ENCODE data around the gene BCL2.
A peak's percentile ranks its signal among the peaks of the same experiment; 100 is the strongest.

The BCL2 gene

DNA sequence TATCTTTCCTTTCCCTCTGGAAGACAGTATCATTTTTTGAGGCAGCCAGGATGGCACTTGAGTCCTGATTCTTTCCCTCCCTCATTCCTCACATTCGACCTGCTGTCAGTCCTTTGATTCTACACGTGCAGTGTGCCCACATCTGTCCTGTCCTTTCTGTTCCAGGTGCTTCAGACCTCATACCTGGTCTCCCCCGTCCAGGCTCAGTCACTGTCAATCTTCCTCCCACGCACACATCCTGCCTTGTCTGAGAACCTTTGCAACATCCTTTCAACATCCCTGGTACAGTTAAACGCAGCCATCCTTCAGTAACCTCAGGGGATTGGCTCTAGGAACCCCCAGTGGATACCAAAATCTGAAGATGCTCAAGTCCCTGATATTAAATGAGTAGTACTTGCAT is 10.1 kb downstream of the BCL2 start:
- no peak for DNase-seq (ENCODE audit: low spot score)

GRCh38 chr18:63307551-63308200 is 11.9 kb downstream of the BCL2 start:
- DNase-seq (ENCODE audit: low spot score): no peak

DNA sequence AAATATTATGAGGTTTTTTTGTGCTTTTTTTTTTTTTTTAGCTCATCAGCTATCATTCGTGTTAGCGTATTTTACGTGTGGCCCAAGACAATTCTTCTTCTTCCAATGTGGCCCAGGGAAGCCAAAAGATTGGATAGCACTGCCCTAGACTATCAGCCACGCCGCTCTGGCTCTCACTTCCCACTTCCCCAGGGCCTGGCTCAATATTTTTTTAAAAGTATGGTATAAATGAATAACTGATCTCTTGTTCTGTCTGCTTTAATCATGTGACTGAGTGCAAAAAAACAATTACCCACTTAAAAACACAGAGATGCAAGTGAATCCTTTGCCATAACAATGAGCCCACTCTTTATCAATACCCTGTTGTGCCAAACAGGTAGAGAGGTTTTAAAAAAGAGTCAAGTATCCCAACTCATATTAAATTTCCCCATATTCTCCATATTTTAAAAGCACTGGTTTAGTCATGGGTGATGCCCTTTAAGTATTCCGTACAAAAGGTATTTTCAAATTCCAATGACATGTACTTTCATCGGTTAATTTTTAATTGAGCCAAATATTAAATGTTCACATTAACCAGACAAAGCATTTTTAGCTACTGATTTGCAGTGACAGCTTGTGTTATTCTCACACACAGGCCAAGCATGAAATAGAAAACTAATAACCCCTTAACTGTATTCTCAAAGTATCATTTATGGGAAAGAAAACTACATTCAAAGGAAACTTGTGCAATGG is 12.6 kb downstream of the BCL2 start:
- no peak for DNase-seq (ENCODE audit: low spot score)

GRCh38 chr18:63306249-63306648 is 13.3 kb downstream of the BCL2 start:
- no peak for DNase-seq (ENCODE audit: low spot score)

DNA sequence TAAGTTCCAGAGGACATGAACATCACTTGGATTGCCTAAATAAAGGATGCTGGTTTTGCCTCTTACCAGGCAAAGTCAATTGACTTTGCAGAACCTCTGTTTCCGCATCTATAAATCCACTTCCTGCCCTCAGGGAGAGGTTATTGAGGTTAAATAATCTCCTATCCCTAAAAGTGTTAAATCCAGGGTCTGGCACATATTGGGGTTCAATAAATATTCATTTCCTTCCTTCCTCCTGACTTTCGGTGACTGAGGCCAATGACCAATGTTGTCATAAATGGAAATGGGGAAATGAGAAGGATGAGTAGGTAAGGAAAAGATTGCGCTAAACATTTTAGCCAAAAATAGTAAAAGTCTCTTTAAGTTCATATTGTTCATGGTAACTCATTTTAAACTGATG is 16.0 kb downstream of the BCL2 start:
- no peak for DNase-seq (ENCODE audit: low spot score)

GRCh38 chr18:63302636-63303405 is 16.7 kb downstream of the BCL2 start:
- DNase-seq (ENCODE audit: low spot score): no peak

DNA sequence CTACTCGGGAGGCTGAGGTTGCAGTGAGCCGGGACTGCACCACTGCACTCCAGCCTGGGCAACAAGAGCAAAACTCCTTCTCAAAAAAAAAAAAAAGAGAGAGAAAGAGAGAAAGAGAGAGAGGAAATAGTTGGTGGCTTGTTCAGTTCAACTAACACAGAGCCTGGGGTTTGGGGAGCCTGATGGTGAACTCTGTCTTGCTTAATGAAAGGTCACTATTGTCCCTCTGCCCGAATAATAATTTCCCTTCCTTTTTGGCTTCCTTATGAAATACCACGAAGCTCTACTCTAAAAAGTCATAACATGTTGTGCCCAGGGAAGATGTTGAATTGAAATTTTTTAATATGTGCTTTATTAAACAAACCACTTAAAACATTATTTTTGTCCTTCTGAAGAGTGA is 17.3 kb downstream of the BCL2 start:
- no peak for DNase-seq (ENCODE audit: low spot score)

DNA sequence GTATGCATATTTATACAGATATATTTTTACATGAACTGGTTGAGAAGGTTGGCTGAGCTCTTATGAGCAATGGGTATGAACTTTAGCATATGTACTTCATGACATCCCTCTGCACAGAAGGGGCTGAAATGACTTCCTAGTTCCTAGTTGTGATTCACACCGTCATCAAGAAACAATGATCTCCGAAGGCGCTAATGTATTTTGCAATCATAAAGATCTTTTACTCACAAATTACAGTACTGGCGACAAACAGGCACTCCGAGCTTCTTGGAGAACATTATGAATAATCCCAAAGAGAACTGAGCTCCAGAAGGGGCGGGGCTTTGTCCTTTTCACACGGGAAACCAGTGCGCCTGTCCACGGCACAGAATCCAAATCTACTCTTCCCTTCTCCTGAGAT is 18.1 kb downstream of the BCL2 start:
- DNase-seq (ENCODE audit: low spot score): no peak

DNA sequence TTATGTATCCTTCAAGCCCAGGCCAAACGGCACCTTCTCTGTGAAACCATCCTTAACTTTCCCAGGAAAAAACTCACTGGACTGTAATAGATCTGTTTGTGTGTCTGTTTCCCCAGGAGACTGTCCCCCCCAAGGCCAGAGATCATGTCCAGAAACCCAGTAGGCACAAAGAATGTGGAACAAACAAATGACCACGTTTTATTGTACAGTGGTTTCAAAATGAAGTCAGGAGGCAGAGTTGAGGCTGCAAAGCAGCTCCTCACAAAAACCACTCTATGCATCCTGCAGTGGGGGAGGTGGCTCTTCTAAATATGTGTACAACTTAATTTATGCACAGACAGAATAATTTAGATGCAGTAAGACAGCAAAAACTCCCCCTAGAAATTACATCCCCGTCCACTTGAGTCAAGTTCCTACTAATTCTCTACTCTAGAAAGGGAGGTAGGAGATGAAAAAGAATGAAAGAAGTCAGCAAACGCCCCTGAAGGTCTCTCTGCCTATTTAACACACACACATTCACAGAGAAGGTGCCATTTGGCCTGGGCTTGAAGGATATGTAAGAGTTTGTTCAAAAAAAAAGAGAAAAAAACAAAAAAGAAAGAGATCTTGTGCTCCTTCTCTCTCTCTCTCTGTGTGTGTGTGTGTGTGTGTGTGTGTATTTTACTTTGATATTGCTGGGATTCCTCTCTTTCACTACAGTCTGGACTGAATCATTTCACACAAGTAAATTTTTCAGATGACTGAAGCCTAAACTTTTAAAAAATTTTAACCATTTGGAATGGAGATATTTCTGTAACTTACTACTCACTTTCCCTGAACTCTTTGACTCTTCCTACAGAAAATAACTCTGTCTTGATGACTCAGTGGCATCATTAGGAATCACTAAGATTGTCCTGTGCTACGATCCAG is 19.5 kb downstream of the BCL2 start:
- DNase-seq (ENCODE audit: low spot score): no peak

DNA sequence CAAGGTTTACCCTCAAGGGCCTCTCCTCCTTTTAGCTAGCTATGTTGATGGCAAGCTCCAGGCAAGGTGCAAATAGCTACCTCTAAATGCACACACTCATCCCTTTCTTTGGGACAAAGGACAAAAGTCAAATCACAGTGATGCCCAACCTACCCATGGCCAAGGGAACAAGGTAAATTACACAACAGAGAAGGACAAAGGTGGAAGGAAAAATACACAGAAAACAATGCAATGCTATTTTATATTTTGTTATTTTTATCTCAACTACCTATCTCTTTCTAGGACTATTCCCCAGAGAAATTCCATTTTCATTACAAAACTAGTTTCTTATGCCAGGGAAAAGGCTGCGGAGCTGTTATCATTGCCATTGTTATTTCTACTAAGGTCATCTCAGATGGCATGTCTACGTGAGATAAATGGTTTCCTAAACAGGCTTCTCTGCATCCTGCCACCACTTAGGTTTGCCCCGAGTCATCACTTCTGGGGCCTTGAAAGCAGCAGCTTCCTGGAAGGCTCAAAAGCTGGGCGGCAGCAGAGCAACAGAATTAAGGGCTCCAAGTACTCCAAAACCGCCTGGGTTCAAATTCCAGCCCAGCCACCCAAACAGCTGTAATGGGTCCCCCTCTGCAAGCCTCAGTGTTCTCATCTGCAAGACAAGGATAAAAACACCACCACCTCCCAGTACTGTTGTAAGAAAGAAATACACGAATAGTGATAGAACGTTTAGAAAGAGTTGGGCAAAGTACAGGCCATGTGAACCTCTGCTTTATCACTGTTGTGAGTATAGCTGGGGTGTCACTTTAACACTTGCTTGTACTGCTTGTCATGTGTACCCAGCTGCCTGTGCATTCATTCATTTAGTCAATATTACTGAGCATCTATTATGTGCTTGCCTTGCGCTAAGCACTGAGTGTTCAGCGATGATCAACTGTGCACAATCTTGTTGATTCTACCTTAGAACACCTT is 20.9 kb downstream of the BCL2 start:
- no peak for DNase-seq (ENCODE audit: low spot score)

DNA sequence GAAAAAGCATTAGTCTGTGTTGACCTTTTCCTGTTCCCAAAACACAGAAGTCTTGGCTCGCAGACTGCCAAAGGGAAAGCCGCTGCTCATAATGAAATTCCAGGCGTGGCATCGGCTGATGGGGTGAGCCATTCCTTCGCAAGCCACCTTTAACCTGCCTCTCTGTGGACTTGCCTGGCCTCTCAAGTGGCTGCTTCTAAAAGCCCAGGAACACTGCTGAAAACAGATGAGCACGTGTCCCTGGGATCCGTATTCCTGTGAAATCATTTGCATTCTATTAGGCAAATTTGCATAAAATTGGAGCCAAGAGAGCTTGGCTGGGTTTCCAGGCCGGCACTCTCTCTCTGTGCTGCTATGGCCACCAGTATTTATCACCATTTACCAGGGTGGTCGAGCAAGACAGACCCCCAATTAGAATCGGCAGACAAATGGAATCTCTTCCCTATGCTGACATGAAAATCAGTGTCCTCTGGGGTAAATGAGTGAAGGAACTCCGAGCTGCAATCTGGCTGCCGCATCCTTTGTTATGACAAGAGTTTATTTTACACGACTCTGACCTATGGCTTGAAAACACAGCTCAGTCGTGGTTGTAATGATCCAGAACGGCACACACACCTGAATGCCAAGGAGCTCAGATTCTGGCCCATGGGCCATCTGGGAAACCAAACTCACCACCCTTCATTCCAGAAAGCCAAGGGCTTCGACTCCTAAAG is 21.7 kb downstream of the BCL2 start:
- no peak for DNase-seq (ENCODE audit: low spot score)

DNA sequence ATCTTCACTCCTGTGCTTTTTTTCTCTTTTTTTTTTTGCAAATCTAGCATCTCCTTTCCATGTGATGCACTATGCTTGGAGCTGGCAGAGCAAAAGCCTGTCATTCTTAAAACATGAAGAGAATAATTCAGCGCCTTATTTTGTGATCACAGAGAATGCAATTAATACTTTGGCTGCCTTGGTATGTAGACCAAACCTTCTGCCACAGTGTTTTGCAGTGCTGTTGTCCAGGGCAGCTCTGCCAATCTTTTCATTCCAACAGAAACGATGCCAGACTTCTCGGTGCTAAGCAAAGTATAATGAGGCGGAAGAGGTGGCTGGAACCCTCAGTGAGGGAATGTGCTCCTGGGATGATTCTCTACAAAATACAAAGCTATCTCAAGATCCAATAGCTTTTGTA is 25.6 kb downstream of the BCL2 start:
- DNase-seq (ENCODE audit: low spot score): peak; percentile 70

- no peak for DNase-seq (ENCODE audit: low spot score)
These were observed 26.5 kb downstream of the BCL2 start for GRCh38 chr18:63292831-63293683.

DNA sequence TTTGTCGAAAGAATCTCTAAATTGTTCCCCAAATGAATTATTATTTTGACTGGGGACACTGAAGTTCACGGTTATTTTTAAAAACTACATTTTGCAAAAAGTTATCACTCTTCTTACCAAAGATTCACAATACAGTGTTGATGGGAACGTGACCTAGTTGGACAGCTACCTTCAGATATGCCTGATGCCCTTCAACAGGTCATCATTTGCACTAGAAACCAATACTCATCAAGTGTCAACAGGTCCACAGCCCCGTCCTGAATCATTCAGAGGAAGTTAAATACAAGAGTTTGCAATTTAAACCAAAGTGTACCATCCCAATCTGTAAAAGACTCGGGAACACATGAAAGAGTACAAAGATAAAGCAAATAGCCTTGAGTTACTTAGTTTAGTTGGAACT is 28.3 kb downstream of the BCL2 start:
- DNase-seq (ENCODE audit: low spot score): no peak

- no peak for DNase-seq (ENCODE audit: low spot score)
These were observed 28.8 kb downstream of the BCL2 start for GRCh38 chr18:63290821-63291200.

GRCh38 chr18:63290166-63290820 is 29.3 kb downstream of the BCL2 start:
- DNase-seq (ENCODE audit: low spot score): no peak

DNA sequence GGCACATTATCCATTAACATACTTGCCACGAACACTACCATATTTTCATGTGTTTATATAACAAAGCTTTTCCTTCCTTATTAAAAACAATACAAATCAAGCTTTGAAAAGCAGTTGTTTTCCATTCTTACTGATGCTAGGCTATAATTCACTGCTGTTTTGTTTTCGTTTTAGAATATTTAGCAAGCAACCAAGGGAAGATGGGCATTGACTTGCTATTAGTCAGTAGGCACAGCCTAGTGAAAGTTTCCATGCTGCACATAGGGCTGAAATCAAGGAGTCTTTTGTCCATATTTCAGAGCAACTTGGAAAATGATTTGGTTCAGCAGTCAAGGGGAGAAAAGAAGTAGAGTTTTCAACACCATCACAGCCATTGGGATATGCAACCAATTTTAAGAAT is 31.3 kb downstream of the BCL2 start:
- no peak for DNase-seq (ENCODE audit: low spot score)

DNA sequence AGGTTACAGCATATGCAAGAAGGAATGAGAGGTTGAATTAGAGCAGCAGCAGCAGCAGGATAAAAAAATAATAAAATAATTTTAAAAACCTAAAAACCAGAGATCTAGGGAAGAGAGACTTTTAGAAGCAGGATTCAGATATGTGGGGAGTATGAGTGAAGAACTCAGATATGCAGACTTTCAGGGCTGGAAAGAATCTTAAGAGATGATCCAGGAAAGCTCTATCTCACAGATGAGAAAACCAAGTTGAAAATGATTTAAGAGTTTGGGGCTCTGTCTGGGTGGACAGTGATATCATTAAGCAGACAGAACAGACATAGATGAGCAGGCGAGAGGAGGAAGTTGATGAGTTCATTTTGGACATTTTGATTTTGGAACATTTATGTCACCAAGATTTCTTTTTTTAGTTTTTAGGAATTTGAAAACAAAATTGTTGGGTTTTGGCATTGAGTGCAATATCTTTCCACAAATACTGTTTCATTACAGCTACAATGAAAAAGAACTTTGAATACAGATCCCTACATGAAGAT is 31.8 kb downstream of the BCL2 start:
- DNase-seq (ENCODE audit: low spot score): no peak

- no peak for DNase-seq (ENCODE audit: low spot score)
These were observed 32.6 kb downstream of the BCL2 start for GRCh38 chr18:63286926-63287325.

Measured in putamen (tissue), 1 donor.